Measurements from ENCODE around the gene CCNH.
A peak's percentile ranks its signal among the peaks of the same experiment; 100 is the strongest.

Gene CCNH

DNA sequence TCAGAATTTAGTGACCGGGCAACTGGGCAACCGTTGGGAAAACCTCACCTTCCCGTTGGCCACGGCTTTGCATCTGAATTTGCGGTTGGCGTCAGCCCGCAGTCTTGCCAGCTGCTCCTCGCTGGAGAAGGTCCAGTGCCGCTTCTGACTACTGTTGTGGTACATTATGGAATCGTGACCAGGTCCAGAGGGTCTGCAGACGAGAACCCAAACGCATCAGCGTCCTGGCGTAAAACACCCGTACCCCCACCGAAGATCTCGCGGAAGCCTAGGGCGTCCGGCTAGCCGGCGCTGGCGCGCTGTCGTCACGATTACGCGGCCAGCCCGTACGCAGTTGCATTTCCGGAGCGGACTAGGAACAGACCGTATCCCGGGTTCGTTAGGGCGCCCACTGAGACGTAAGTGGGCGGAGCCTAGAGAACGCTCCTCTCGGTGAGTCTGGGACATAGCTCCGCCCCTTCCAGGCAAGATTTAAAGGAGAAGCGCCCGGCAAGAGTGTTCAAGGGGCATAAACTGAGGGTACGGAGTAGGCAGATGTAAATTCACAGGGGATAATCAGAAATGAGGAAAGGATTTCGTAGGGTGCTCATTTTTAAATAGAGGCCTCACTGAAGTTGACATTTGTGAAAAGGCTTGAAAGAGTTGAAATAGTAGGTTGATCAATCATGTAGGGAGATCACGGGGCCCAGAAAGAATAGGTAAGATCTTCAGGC, at the start of gene CCNH:
Gene CCNH, minus strand, starts transcription at position 301 of the 713 bp plus-strand sequence. Its CDS starts 136 bp downstream, at position 165.
- Mint-ChIP-seq H3K4me3 (peak within 1 kb of the TSS; percentile 97), H3K4me1 (ENCODE audit: low read depth) (peaks cover 28% of the 10 kb centered on the region), H3K27ac (peak within 1 kb of the TSS; percentile 95), H3K36me3 (ENCODE audit: low read depth) (peaks cover 20% of the 10 kb centered on the region), H3K9me3 (no peaks in the 10 kb centered on the region), H3K27me3 (ENCODE audit: low read depth) (no peaks in the 10 kb centered on the region)

DNA sequence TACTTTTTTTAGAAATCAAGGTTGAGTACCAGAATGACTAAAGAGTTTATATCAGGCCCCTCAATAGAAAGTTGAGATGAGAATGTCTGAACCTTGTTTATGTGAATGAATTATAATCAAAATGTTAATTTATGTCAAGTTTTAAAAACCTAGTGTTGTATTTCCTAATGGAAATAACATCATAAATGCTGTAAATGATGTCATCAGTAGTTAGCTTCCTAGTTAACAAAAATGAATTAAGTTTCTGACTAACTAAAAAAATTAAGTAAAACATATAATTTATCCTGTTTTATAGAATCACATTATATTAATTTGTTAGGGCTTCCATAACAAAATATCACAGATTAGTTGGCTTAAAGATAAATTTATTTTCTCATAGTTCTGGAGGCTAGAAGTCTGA, 45.0 kb upstream of the CCNH start:
- no peaks in the 10 kb centered on the region for H3K9me3 Mint-ChIP-seq
- peaks cover 2% of the 10 kb centered on the region for H3K4me1 Mint-ChIP-seq (ENCODE audit: low read depth)
- H3K36me3 Mint-ChIP-seq (ENCODE audit: low read depth): no peaks in the 10 kb centered on the region
- H3K27ac Mint-ChIP-seq: no peak overlapping the region
- H3K27me3 Mint-ChIP-seq (ENCODE audit: low read depth): peaks cover 6% of the 10 kb centered on the region
- no peak overlapping the region for H3K4me3 Mint-ChIP-seq

DNA sequence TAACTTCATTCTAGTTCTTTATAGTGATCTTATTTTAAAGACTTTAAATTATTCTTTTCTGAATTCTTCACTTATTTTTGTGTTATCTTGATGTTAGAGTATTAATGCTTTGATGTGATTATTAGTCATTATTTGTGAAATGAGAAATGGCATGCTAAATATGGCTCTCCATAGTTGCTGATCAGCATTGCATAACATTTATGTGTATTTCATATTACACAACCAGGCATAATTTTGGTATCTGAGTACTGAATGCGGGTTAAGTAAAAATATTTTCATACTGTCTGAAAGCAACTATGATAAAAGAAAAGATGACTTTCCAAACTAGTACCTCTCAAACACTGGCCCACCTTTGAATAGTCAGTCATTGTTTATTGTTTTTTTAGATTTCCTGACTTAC, 41.1 kb upstream of the CCNH start:
- H3K9me3 Mint-ChIP-seq: no peaks in the 10 kb centered on the region
- H3K4me3 Mint-ChIP-seq: no peak overlapping the region
- H3K36me3 Mint-ChIP-seq (ENCODE audit: low read depth): no peaks in the 10 kb centered on the region
- H3K27ac Mint-ChIP-seq: no peak overlapping the region
- peaks cover 2% of the 10 kb centered on the region for H3K4me1 Mint-ChIP-seq (ENCODE audit: low read depth)
- H3K27me3 Mint-ChIP-seq (ENCODE audit: low read depth): peaks cover 6% of the 10 kb centered on the region

DNA sequence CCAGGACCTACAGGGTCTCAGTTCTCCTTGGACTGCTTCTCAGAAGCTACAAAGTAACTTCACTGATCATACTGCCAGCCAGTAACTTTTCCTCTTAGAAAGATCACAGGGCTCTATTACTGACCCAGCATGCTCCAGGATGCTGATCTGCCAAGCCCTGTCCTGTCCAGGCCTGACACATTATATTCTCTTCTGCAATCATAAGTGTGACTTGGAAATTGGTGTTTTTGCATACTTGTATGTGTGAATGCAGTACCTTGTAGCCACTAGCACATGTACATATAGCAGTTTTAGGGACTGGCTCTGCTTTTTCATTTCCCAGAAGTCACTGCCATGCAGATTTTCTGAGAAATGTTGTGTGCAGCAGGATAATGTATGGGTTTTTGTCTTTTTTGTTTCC, 40.1 kb upstream of the CCNH start:
- Mint-ChIP-seq H3K4me3 (no peak overlapping the region), H3K4me1 (ENCODE audit: low read depth) (peaks cover 2% of the 10 kb centered on the region), H3K9me3 (no peaks in the 10 kb centered on the region), H3K27ac (no peak overlapping the region), H3K36me3 (ENCODE audit: low read depth) (no peaks in the 10 kb centered on the region), H3K27me3 (ENCODE audit: low read depth) (peaks cover 8% of the 10 kb centered on the region)

DNA sequence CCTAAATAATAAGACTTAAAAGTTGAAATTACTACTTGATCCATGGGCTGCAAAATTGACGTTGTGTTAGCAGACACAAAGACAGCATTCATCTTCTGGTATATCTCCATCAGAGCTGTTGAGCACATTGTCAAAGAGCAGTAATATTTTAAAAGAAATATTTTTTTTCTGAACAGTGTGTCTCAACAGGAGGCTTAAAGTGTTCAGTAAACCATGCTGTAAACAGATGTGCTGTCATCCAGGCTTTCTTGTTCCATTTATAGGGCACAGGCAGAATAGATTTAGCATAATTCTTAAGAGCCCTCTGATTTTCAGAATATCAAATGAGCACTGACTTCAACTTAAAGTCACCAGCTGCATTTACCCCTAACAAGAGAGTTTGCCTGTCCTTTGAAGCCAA, 29.7 kb upstream of the CCNH start:
- Mint-ChIP-seq H3K27ac (no peak overlapping the region), H3K36me3 (ENCODE audit: low read depth) (no peaks in the 10 kb centered on the region), H3K4me1 (ENCODE audit: low read depth) (no peaks in the 10 kb centered on the region), H3K9me3 (no peaks in the 10 kb centered on the region), H3K27me3 (ENCODE audit: low read depth) (peaks cover 3% of the 10 kb centered on the region), H3K4me3 (no peak overlapping the region)

DNA sequence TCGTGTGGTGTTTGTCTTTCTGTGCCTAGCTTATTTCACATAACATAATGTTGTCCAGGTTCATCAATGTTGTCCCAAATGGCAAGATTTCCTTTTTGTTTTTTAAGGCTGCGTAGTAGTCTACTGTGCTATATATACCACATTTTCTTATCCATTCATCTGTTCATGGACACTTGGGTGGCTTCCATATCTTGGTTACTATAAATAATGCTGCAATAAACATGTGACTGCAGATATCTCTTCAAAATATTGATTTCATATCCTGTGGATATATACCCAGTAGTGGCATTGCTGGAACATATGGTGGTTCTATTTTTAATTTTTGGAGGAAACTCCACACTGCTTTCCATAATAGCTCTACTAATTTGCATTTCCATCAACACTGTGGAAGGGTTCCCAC, 25.5 kb upstream of the CCNH start:
- H3K4me1 Mint-ChIP-seq (ENCODE audit: low read depth): peaks cover 2% of the 10 kb centered on the region
- no peaks in the 10 kb centered on the region for H3K9me3 Mint-ChIP-seq
- H3K4me3 Mint-ChIP-seq: no peak overlapping the region
- H3K27ac Mint-ChIP-seq: no peak overlapping the region
- no peaks in the 10 kb centered on the region for H3K36me3 Mint-ChIP-seq (ENCODE audit: low read depth)
- H3K27me3 Mint-ChIP-seq (ENCODE audit: low read depth): peaks cover 9% of the 10 kb centered on the region

DNA sequence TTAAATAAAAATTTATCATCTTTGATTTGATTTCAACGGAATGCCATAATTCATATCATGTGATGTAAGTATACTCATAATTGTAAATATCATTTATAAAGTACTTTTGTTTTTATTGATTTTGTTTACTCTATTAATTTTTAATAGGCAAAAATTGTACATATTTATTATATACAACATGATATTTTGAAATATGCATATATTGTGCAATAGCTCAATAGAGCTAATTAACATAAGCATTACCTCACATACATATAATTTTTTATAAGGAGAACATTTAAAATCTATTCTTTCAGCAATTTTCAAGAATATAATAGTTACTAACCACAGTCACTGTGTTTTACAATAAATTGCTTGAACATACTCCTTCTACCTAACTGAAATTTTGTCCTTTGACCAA, 25.0 kb upstream of the CCNH start:
- Mint-ChIP-seq H3K36me3 (ENCODE audit: low read depth) (no peaks in the 10 kb centered on the region), H3K27ac (no peak overlapping the region), H3K27me3 (ENCODE audit: low read depth) (peaks cover 9% of the 10 kb centered on the region), H3K9me3 (no peaks in the 10 kb centered on the region), H3K4me1 (ENCODE audit: low read depth) (peaks cover 2% of the 10 kb centered on the region), H3K4me3 (no peak overlapping the region)

DNA sequence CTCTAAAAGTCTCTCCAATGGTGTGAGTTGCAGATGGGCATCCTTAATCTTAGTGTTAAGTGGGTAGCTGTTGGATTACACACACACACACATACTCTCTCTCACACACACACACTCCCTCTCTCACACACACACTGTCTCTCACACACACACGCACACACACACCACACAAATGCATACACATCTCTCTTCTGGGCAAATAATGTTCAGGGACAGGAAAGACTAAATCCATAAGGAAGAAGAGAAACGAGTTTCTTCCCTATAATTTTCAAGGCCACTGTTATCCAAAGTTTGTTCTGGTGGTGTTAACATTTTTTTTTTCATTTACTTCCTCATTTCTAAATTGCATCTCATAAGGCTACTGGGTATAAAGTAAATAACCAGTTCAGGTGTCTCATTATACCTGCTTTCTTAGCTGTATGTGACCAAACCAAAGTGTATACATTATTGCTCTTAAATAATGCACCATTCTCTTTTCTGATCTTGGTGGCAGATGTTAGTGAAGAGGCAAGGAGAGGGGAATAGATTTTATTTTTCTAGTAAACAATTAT, 22.5 kb upstream of the CCNH start:
- Mint-ChIP-seq H3K27ac (no peak overlapping the region), H3K4me3 (no peak overlapping the region), H3K27me3 (ENCODE audit: low read depth) (peaks cover 9% of the 10 kb centered on the region), H3K36me3 (ENCODE audit: low read depth) (no peaks in the 10 kb centered on the region), H3K4me1 (ENCODE audit: low read depth) (peaks cover 2% of the 10 kb centered on the region), H3K9me3 (no peaks in the 10 kb centered on the region)

DNA sequence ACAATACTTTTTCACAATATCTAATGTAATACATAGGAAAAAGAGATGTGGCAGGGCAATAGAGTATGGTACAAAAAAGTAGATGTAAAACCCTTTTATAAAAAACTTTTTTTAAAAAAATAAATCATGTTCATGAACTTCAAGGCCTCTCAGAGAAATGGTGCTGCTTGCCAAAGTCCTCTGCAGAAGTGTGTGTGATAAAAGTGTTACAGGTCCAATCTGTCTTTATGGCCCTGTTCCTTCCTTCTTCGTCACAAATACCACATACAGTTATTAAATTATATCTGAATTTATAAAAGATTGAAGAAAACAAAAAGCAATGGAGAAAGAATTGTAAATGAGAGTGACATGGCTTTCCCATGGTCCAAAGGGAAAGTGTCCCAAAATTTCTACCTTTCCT, 21.7 kb upstream of the CCNH start:
- Mint-ChIP-seq H3K27me3 (ENCODE audit: low read depth) (peaks cover 9% of the 10 kb centered on the region), H3K9me3 (no peaks in the 10 kb centered on the region), H3K4me3 (no peak overlapping the region), H3K27ac (no peak overlapping the region), H3K4me1 (ENCODE audit: low read depth) (peaks cover 2% of the 10 kb centered on the region), H3K36me3 (ENCODE audit: low read depth) (no peaks in the 10 kb centered on the region)

DNA sequence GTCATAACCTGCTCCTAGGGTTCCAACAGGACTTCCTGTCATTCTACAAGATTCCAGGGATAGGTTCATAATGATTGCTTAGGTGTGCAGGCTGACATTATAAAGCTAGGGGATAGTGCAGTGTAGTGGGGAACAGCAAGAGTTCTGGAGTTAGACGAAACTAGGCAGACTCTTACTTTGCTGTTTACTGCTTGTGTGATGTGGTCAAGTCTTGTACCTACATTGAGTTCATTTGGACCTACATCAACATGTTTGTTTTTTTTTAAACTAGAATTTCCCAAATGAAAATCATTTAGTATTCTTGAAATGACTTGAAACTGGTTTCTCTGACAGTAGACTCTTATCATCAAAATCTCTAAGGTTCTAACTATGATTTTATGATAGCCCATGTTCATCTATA, 21.2 kb upstream of the CCNH start:
- H3K27me3 Mint-ChIP-seq (ENCODE audit: low read depth): peaks cover 8% of the 10 kb centered on the region
- H3K4me3 Mint-ChIP-seq: no peak overlapping the region
- H3K9me3 Mint-ChIP-seq: no peaks in the 10 kb centered on the region
- H3K4me1 Mint-ChIP-seq (ENCODE audit: low read depth): peaks cover 2% of the 10 kb centered on the region
- H3K36me3 Mint-ChIP-seq (ENCODE audit: low read depth): no peaks in the 10 kb centered on the region
- H3K27ac Mint-ChIP-seq: no peak overlapping the region

DNA sequence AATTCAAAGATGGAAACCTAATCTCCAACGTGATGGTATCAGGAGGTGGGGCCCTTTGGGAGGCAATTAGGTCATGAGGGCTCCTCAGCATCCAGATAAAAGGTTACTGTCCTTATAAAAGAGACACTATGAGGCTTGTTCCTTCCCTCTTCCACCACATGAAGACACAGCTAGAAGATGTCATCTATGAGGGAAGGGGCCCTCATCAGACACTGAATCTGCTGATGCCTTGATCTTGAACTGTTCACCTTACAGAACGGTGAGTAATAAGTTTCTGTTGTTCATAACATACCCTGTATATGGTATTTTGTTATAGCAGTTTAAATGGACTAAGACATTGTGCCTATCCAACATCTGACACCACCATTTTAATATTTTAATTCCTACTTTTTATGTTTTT, 19.7 kb upstream of the CCNH start:
- Mint-ChIP-seq H3K36me3 (ENCODE audit: low read depth) (no peaks in the 10 kb centered on the region), H3K27me3 (ENCODE audit: low read depth) (peaks cover 6% of the 10 kb centered on the region), H3K4me3 (no peak overlapping the region), H3K27ac (no peak overlapping the region), H3K9me3 (no peaks in the 10 kb centered on the region), H3K4me1 (ENCODE audit: low read depth) (peaks cover 2% of the 10 kb centered on the region)

DNA sequence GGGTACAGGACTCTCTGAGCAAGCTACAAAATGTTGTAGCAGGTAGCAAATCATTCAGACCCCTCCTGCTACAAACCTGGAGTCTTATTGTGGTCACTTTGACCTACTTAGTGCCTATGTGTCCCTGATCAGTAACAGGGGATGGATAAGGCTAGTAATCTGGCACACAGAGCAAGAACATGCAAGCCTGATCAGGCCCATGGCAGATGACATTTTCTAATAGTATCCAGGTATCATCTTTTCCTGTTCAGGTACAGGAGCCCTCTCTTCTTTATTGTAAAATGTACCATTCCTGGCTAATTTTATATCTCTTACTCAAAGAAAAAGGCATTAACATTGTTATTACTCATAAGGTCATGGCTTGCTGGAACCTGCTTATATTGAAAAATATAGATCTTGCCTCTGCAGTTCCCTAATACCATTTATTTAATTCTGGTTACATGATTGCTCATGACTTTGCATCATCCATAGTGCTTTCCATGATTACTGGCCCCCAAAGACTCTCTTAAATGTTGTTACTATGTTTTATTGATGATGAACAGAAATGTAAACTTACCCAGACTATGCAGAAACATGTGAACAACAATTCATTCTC, 18.2 kb upstream of the CCNH start:
- H3K4me1 Mint-ChIP-seq (ENCODE audit: low read depth): peaks cover 2% of the 10 kb centered on the region
- no peak overlapping the region for H3K4me3 Mint-ChIP-seq
- no peaks in the 10 kb centered on the region for H3K36me3 Mint-ChIP-seq (ENCODE audit: low read depth)
- peaks cover 6% of the 10 kb centered on the region for H3K27me3 Mint-ChIP-seq (ENCODE audit: low read depth)
- H3K27ac Mint-ChIP-seq: no peak overlapping the region
- no peaks in the 10 kb centered on the region for H3K9me3 Mint-ChIP-seq

DNA sequence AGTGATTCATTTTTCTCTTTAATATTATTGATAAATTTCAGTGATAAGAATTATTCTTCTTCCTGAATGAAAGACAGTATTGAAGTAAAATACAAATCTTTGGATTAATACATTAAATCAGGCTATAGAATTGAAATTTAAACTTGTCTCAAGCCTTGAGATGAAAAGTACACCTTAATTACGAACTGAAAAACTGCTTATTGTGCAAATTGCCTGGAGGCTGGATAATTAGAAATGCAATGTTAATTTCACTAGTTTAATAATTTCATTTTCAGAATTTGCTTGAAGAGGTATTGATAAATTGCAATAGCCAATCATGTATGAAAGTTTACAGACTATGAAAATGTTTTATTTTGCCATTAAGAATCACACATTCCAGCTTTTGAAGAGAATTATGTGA, 11.0 kb upstream of the CCNH start:
- Mint-ChIP-seq H3K27ac (no peak overlapping the region), H3K4me1 (ENCODE audit: low read depth) (no peaks in the 10 kb centered on the region), H3K36me3 (ENCODE audit: low read depth) (no peaks in the 10 kb centered on the region), H3K9me3 (no peaks in the 10 kb centered on the region), H3K27me3 (ENCODE audit: low read depth) (peaks cover 9% of the 10 kb centered on the region), H3K4me3 (no peak overlapping the region)

DNA sequence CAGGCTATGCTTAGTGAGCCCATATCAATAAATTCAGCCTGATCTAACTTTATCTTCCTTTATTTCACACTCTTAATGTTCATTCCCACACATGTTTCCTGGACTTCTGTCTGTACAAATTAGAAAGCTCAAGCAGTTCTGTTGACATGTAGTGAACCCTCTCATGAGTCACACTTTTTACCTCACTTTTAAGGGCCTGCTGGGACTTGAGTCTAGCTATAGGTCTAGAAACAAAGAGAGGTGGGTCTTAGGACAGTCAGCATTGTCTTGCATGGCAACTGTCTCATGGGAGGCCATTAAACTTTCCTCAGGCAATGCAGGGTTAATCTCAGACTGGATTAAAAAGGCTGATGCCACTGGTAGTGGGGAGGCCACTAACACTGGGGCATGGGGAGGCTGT, 8.6 kb upstream of the CCNH start:
- Mint-ChIP-seq H3K9me3 (no peaks in the 10 kb centered on the region), H3K36me3 (ENCODE audit: low read depth) (no peaks in the 10 kb centered on the region), H3K4me3 (no peak overlapping the region), H3K27ac (no peak overlapping the region), H3K4me1 (ENCODE audit: low read depth) (no peaks in the 10 kb centered on the region), H3K27me3 (ENCODE audit: low read depth) (peaks cover 9% of the 10 kb centered on the region)

DNA sequence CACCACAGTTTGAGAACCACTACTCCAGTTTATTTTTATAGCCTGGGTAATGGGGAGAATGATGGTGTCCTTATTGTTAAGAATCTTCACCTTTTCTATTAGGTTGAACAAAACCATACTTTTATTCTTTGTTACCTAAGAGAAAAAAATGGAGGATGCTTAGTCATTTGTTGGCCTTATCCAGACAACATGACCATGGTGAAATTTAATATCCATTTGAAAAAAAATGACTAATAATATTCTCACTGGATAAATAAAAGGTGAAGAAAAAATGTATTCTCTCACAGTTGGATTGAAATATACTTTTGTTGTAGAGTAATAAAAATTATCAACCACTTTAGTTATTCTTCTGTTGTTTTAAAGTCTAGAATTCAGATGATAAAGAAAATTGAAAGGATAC, 5.8 kb upstream of the CCNH start:
- H3K9me3 Mint-ChIP-seq: no peaks in the 10 kb centered on the region

More for the DNA sequence above, 5.8 kb upstream of the CCNH start:
- Mint-ChIP-seq H3K4me3 (no peak overlapping the region), H3K4me1 (ENCODE audit: low read depth) (no peaks in the 10 kb centered on the region), H3K27ac (no peak overlapping the region), H3K27me3 (ENCODE audit: low read depth) (peaks cover 9% of the 10 kb centered on the region), H3K36me3 (ENCODE audit: low read depth) (no peaks in the 10 kb centered on the region)
